Fibroblast of skin of abdomen (primary cell): ENCODE measurements around the gene RASGRF2. TPM values are rescaled to one million over a fixed set of nuclear protein-coding genes. Genes with fewer than 3 reads are reported as not detected.

Experiments
- DNase-seq: peaks from one replicate; pipeline ENCODE4 v3.0.0-alpha.2; 2013
- polyA plus RNA-seq, 2 experiments: library from polyadenylated mRNA; unstranded; fragments of 120-200 nt; gene quantifications; one replicate each; pipeline ENCODE4 v1.2.1, GENCODE V29; 2013; ENCODE audit not compliant: insufficient read length in 2 of 2

The RASGRF2 gene
- 1.4 TPM for polyA plus RNA-seq (2013, experiment 1 of 2; ENCODE audit: insufficient read length)
- polyA plus RNA-seq (2013, experiment 2 of 2; ENCODE audit: insufficient read length) = 1.4 TPM

DNA sequence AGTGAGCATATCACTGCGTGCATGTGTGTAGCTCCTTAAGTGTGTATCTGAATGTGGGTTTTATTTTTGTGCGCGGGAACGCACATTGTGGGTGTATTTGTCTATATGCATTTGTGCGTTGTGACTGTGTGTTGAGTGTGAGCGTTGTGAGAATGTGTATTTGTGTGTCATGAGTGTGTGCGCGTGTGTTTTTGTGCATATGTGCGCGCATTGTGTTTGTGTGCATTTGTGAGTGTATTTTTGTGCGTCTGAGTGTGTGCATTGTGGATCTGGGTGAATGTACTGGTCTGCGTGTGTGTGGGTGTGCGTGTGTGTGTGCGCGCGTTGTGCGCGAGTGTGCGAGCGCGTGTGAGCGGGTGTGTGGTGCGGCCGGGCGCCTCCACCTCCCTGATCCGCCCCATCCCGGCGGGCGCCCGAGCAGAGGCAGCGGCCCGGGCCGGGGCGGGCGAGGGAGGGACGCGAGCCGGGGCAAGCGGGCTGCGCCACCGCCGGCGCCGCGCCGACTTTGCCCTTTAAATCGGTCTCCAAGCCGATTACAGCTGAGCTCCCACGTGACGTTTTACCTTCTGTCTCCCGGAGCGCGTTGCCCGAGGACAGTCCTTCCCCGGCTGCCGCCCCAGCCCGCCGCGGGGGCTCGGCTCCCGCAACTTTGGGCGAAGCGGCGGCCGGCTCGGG lies at the start of gene RASGRF2:
Gene RASGRF2 (plus strand): TSS at position 596 of the 675 bp plus-strand sequence. CDS start 376 bp downstream, outside the sequence.
- DNase-seq = no peak

DNA sequence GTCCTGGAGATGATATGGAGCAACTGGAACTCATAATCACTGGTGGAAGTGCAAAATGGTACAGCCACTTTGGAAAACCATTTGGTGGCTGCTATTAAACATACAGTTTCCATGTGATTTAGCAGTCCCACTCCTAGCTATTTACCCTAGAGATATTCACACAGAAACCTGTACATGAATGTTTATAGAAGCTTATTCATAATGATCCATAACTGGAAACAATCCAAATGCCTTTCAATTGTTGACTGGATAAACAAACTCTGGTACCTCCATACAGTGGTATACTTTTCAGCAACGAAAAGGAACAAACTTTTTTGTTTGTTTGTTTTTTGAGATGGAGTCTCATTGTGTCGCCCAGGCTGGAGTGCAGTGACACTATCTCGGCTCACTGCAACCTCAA lies 47.7 kb upstream of the RASGRF2 start:
- DNase-seq = no peak

GRCh38 chr5:80915716-80916115 lies 44.4 kb upstream of the RASGRF2 start:
- DNase-seq = no peak

DNA sequence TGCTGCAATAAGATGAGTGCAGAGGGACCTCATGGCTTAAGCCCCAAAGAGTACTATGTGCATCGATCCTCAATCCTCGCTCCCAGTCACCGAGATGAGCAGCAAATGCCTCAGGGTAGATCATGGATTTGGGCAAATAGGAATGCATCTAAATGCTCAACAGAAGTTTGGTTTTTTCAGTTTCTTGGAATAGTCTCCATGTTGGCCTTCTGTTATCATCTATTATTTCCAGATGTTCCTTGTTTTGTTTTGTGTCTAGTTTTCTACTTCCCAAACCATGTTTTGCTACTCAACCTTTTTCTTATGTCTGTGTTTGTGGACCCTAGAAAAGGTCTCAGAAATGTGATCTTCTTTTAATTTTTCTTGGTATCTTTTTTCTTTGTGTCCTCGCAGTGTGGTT lies 43.5 kb upstream of the RASGRF2 start:
- DNase-seq = no peak

DNA sequence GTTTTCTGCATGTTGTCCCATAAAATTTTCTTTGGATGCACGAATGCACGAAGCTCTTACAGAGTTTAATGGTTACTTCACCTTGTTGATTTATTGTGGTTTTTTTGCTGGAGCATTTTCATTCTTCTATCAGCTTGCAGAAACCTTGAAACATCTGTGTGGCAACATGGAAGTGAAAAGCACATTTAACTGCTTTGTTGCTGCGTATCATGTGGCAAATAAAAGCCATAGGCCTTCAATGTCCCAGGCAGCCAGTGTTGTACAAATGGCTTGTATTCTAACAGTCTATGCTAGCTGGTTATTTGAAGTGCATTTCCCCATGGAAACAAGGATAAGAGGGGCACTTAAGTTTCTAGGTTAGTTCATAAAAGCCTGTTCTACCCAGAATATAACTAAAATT lies 42.5 kb upstream of the RASGRF2 start:
- peak; percentile 28 for DNase-seq

DNA sequence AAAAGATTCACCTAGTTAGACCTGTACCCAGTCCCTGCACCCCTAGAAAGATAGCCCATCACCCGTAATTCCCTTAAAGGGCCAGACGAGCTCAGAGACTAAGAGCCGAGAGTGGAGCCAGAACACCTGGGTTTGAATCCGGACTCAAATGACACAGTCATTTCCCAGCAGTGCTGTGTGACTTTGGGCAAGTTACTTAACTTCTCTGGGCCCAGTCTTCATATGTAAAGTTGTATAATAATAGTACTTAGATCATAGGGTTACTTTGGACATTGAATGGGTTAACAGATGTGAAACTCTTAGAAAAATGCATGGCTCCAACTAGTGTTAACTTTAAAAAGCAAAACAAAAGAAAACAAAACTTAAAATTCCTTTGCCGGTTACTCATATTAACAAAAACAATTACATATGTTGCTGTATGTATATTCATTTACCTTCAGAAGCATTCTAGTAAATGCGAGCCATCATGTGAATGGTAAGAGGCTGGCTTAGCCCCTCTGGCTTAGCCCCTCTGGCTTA lies 40.4 kb upstream of the RASGRF2 start:
- no peak for DNase-seq

- no peak for DNase-seq
Measured at GRCh38 chr5:80920333-80920732, 39.8 kb upstream of the RASGRF2 start.

DNA sequence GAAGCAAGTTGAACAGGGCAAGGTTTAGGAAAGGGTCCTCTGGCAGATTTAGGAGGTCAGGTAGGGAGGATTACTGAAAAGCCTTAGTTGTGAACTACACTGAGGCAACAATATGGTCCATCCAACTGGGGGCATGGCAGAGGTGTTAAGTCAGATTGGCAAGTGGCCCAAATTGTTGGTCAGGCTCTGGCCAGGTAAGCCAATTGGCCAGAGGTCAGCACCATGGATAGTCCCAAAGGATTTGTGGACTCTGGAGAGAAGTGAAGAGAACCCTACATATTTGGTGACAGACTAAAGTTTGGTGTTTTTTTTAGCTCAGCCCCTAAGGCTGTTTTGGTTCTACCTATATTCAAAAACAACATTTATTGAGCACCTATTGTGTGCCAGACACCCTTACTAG lies 39.1 kb upstream of the RASGRF2 start:
- DNase-seq = no peak

- no peak for DNase-seq
Measured at GRCh38 chr5:80925931-80926330, 34.2 kb upstream of the RASGRF2 start.

DNA sequence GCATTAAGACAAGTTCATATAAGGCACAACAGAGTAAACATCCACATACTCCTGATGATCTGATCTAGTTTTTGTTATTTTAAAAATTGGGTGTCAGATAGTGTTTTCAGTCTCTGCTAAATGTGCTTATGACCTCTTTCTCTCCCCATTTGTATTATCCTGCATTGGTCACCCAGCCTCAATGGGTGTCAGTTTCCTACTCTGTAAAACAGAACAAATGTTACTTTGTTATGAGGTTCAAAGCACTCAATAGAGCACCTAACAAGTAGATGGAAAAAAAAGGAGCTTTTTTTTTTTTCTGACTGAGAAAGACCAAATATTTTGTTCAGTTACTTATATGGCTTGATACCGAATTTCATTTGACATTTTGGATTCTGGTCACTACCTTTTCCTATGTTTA lies 33.6 kb upstream of the RASGRF2 start:
- no peak for DNase-seq

DNA sequence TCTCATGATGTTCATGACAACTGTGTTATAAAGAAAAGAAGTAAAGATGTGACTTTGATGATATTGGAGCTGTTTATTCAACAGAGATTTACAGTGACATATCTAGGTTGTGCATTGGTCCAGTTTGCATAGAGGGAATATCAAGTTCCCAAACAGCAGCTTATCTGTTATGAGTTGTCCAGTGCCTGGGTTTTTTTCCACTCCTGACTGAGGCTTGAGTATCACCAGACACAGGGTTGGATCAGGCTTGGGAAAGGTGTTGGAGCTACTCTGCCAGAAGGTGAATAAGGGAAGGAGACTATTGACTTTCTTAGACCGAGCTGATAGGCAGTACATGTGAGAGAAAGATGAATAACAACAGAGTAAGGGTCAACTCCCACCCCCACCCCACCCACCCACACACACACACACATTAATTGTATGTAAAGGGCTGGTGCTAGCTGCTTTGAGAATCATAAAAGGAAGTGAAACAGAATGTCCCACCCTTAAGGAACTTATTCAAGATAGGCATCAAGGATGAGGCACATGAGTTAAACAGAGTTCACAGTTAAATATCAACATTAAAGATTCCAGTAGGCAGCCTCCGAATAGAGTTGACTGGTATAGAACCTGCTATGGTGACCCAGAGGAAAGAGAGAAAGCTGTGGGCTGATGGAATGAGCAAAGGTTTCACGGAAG lies 33.0 kb upstream of the RASGRF2 start:
- no peak for DNase-seq

- DNase-seq = no peak
Measured at GRCh38 chr5:80928073-80928472, 32.1 kb upstream of the RASGRF2 start.

GRCh38 chr5:80930940-80931339 lies 29.2 kb upstream of the RASGRF2 start:
- DNase-seq = no peak

GRCh38 chr5:80931411-80931810 lies 28.8 kb upstream of the RASGRF2 start:
- no peak for DNase-seq

- peak; percentile 14 for DNase-seq
Measured at GRCh38 chr5:80933036-80933435, 27.1 kb upstream of the RASGRF2 start.

GRCh38 chr5:80934751-80935150 lies 25.4 kb upstream of the RASGRF2 start:
- DNase-seq = no peak

DNA sequence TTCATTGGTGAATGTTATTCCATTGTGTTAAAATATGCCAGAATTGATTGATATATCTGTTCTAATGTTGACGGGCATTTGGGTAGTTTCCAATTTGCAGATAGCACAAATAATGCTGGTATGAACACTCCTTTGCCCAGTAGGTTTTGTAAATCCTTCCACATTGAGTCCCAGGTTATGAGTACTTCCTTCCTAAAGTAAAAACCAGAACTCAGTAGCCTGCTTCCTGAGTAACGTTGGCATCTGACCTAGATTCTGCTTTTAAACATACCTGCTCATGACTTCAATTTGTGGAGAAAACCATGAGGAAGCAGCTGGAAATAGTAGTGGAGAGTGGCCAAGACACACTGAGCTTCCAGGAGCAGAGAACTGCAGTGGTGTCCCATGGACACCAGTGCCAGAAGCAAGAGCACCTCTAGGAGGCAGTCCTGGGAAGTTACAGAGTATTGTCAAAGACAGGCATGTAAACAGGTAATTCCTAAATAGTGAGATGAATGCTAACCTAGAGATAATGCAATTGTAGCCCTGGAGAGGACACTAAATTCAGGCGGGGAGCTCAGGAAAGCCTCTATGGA lies 24.3 kb upstream of the RASGRF2 start:
- no peak for DNase-seq

DNA sequence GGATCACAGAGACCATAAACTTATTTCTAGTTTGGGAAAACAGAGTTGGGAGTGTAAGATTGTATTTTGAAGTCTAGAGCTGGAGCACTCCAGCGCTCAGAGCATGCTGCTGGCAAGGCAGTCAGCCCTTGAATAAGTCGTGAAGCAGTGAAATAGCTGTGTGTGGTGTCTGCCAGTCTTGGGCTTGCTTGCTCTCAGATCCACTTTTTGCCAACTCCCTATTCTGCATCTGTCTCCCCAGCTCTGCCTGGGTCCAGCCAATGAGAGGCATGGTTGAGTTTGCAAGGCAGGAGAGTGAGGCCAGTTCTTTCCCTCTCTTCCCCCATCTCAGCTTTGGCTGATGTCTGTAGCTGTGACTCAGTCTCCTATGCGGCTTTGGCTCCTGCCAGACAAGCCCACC lies 23.3 kb upstream of the RASGRF2 start:
- DNase-seq = no peak

DNA sequence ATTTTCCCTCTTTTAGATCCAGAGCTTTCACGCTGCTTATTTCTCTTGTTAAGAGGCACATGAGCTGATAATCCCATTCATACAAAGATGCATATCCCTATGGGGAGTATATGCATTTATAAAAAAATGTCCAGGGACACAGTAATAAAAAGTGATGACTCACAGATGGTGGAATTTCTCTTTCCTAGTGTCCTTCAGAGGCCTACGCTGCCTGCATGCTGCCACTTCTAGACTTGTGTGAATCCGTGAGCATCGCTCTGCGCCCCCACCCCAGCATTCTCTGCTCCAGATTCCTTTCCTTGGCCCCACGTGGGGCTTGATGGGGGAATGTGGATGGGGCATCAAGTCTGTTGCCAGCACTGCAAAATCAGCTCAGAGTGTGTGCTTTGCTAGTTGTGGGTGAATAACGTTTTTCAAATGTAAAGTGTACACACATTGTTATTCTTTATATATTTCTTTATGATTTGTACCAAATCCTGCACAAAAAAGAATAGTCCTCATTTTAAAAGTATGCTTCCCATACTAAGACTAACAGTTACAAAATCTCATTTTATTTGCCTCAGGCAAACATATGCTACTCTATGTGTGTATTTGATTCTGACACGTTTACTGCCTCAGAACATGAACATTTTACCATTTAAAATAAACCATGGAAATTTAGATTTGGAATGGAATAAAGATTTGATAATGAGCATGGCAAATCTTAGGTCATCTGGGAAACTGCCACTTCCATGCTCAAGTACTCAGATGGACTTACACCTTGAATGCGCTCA lies 22.4 kb upstream of the RASGRF2 start:
- peak; percentile 43 for DNase-seq

- no peak for DNase-seq
Measured at GRCh38 chr5:80941496-80941895, 18.7 kb upstream of the RASGRF2 start.

DNA sequence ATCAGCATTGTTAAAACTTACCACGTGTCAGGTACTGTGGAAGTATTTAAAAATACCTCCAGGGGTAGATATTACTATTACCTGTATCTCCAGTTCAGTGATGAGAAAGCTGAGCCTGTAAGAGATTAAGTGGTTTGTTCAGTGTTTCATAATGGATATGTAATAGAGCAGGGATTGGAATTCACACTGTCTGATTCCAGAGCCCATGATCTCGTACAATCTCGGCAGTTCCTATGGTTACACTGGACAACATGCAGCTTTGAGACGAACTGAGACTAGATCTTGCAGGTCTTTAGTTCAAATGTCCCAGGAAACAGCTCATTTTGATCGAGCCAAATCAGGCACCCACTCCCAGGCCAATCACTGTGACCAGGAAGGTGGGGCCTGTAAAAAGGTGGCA lies 8.8 kb upstream of the RASGRF2 start:
- no peak for DNase-seq

DNA sequence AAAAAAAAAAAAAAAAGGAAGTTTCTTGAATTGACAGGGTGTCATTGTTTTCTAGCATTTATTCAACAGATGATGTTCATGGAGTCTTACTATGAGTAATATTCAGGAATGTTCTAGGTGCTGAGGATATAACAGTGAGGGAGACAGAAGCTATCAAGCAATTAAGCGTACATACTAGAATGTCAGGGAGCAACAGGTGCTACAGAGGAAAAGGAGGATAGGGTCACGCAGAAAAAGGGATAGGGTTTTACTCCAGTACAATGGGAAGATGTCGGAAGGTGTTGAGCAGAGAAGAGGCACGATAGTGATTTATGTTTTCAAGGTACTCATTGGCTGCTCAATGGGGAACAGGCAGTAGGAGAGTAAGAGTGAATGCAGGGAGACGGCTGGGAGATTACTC lies 6.6 kb upstream of the RASGRF2 start:
- no peak for DNase-seq

- no peak for DNase-seq
Measured at GRCh38 chr5:80955082-80955590, 5.0 kb upstream of the RASGRF2 start.
